Trophoblast cell (in vitro differentiated cells and primary cell): ENCODE measurements around the gene NFE2L2.
A peak's percentile ranks its signal among the peaks of the same experiment; 100 is the strongest.

ENCODE experiments used
- DNase-seq, 2 donors: peaks; one replicate each; pipeline ENCODE4 v3.0.0-alpha.2; 2016
- H2AFZ ChIP-seq: 2 replicates; pipeline ENCODE4 v1.6.1; 2013; ENCODE audit warnings: low read length, moderate library complexity, mild to moderate bottlenecking; ENCODE audit not compliant: insufficient read depth, poor library complexity
- H2AK5ac ChIP-seq: 2 replicates; pipeline ENCODE4 v1.6.1; 2013; ENCODE audit warnings: mild to moderate bottlenecking, low read length
- H2BK120ac ChIP-seq: 2 replicates; pipeline ENCODE4 v1.6.1; 2013; ENCODE audit warnings: low read length, mild to moderate bottlenecking, moderate library complexity; ENCODE audit not compliant: insufficient read depth, poor library complexity
- H2BK12ac ChIP-seq: 2 replicates; pipeline ENCODE4 v1.6.1; 2013; ENCODE audit warnings: mild to moderate bottlenecking, low read length, moderate library complexity
- H2BK5ac ChIP-seq: 2 replicates; pipeline ENCODE4 v1.6.1; 2013; ENCODE audit warnings: low read length, low read depth, moderate library complexity, mild to moderate bottlenecking; ENCODE audit not compliant: poor library complexity
- H3K14ac ChIP-seq: 2 replicates; pipeline ENCODE4 v1.6.1; 2013; ENCODE audit warnings: mild to moderate bottlenecking, low read length
- H3K18ac ChIP-seq: 2 replicates; pipeline ENCODE4 v1.6.1; 2013; ENCODE audit warnings: mild to moderate bottlenecking, low read length
- H3K23ac ChIP-seq: 2 replicates; pipeline ENCODE4 v1.6.1; 2013; ENCODE audit warnings: low read length
- H3K27ac ChIP-seq: 2 replicates; pipeline ENCODE4 v1.5.1; 2013; ENCODE audit warnings: low read depth, mild to moderate bottlenecking, inconsistent platforms, low read length, moderate library complexity
- H3K27me3 ChIP-seq: 2 replicates; pipeline ENCODE4 v1.6.1; 2013; ENCODE audit warnings: inconsistent platforms, mild to moderate bottlenecking, low read length, moderate library complexity; ENCODE audit not compliant: insufficient read depth
- H3K36me3 ChIP-seq, 2 experiments: 1 replicate in 1 of 2; 2 replicates in 1 of 2; pipeline ENCODE4 v1.6.1; 2013; ENCODE audit warnings: low read length in 2 of 2, mild to moderate bottlenecking in 2 of 2, moderate library complexity in 1 of 2; ENCODE audit not compliant: insufficient read depth in 2 of 2, control insufficient read depth in 1 of 2
- H3K4ac ChIP-seq: 2 replicates; pipeline ENCODE4 v1.6.1; 2013; ENCODE audit warnings: low read depth, mild to moderate bottlenecking, low read length, moderate library complexity
- H3K4me1 ChIP-seq, 2 experiments: 1 replicate in 1 of 2; 2 replicates in 1 of 2; pipeline ENCODE4 v1.6.1; 2013; ENCODE audit warnings: low read length in 2 of 2, mild to moderate bottlenecking in 2 of 2, moderate library complexity in 1 of 2; ENCODE audit not compliant: insufficient read depth in 2 of 2, control insufficient read depth in 1 of 2
- H3K4me2 ChIP-seq: 2 replicates; pipeline ENCODE4 v1.6.1; 2013; ENCODE audit warnings: inconsistent platforms, mild to moderate bottlenecking, low read length, moderate library complexity
- H3K4me3 ChIP-seq: 2 replicates; pipeline ENCODE4 v1.5.1; 2013; ENCODE audit warnings: mild to moderate bottlenecking, low read depth, low read length, inconsistent platforms
- H3K79me1 ChIP-seq: one replicate; pipeline ENCODE4 v1.6.1; 2013; ENCODE audit warnings: low read length
- H3K79me2 ChIP-seq: 2 replicates; pipeline ENCODE4 v1.6.1; 2013; ENCODE audit warnings: low read length, mild to moderate bottlenecking; ENCODE audit not compliant: control insufficient read depth, insufficient read depth, poor library complexity
- H3K9ac ChIP-seq: 2 replicates; pipeline ENCODE4 v1.6.1; 2013; ENCODE audit warnings: mild to moderate bottlenecking, low read length
- H3K9me3 ChIP-seq: 2 replicates; pipeline ENCODE4 v1.6.1; 2013; ENCODE audit warnings: low read depth, mild to moderate bottlenecking, control low read depth, inconsistent platforms, low read length; ENCODE audit not compliant: insufficient read depth
- H4K12ac ChIP-seq: 2 replicates; pipeline ENCODE4 v1.6.1; 2013; ENCODE audit warnings: low read depth, mild to moderate bottlenecking, low read length, moderate library complexity
- H4K8ac ChIP-seq: 2 replicates; pipeline ENCODE4 v1.6.1; 2013; ENCODE audit warnings: low read depth, mild to moderate bottlenecking, low read length, moderate library complexity
- H4K91ac ChIP-seq: one replicate; pipeline ENCODE4 v1.6.1; 2013; ENCODE audit warnings: low read depth, mild to moderate bottlenecking, low read length, moderate library complexity
- WGBS: extraction: QIAGEN DNeasy Blood & Tissue Kit; methylation state at CpG from one replicate; pipeline ENCODE4 v1.1.7; 2013; ENCODE audit warnings: missing lambda C conversion rate; ENCODE audit not compliant: insufficient read length, insufficient coverage; ENCODE audit errors: extremely low coverage; 5-methylcytosine and 5-hydroxymethylcytosine counted together

NFE2L2 gene

DNA sequence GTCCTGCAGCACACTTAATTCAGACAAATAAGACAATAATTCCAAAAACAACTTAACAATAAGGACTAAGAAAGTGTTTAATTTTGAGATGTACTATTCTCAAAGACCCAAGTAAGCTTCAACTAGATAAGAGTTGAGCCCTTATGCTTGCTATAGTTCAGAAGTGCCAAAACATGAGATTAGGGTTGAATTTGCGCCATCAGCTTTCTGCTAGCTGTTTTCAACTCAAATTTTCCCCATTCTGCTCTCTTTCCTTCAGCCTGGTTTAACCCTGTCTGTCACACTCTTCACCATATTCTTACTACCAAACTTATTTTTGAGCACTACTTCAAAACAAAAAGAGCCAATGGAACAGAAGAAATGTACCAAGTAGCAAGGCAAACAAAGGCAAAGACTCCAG lies 4.1 kb downstream of the NFE2L2 start:
- Histone ChIP-seq H3K27ac (no peak overlapping the region), H2BK120ac (no peak overlapping the region), H3K79me2 (peaks cover 19% of the 10 kb centered on the region), H2AFZ (no peak overlapping the region), H4K91ac (no peak overlapping the region), H3K4me3 (no peak overlapping the region), H4K8ac (no peak overlapping the region), H3K36me3 (no peaks in the 10 kb centered on the region), H3K4me2 (peak overlapping the region; percentile 30), H2AK5ac (no peak overlapping the region), H3K9ac (no peak overlapping the region), H3K18ac (no peak overlapping the region), H3K27me3 (no peaks in the 10 kb centered on the region), H3K23ac (no peak overlapping the region), H2BK12ac (no peak overlapping the region), H3K9me3 (no peaks in the 10 kb centered on the region), H3K4me1 (peaks cover 9 to 10% of the 10 kb centered on the region in 2 experiments), H3K14ac (no peak overlapping the region), H3K4ac (peak overlapping the region; percentile 91), H4K12ac (no peak overlapping the region), H2BK5ac (no peak overlapping the region), H3K79me1 (peaks cover 17% of the 10 kb centered on the region)
- DNase-seq: no peak
- WGBS: no CpG with 5 or more reads among the region's 1 CpG

DNA sequence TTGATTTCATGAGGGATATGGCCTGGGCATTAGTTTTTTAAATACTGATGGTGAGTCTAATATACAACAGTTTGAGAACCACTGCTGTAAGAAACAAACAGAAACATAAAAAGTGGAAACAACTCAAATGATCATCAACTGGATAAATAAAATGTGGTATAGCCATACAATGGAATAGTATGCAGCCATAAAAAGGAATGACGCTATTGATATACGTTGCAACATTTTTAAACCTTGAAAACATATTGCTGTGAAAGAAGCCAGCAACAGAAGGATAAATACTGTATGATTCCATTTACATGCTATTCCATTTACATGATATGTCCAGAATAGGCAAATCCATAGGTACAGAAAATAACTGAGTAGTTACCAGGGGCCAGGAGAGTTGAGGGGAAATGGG lies 6.5 kb downstream of the NFE2L2 start:
- Histone ChIP-seq H3K79me1 (no peaks in the 10 kb centered on the region), H3K4me1 (peaks cover 14 to 15% of the 10 kb centered on the region in 2 experiments), H3K4me2 (no peak overlapping the region), H2AK5ac (no peak overlapping the region), H3K36me3 (no peaks in the 10 kb centered on the region), H4K8ac (no peak overlapping the region), H4K91ac (no peak overlapping the region), H3K23ac (no peak overlapping the region), H3K27ac (no peak overlapping the region), H2AFZ (no peak overlapping the region), H3K79me2 (peaks cover 13% of the 10 kb centered on the region), H2BK5ac (no peak overlapping the region), H2BK120ac (no peak overlapping the region), H3K9me3 (no peaks in the 10 kb centered on the region), H4K12ac (no peak overlapping the region), H3K4me3 (no peak overlapping the region), H3K4ac (peak overlapping the region; percentile 97), H2BK12ac (no peak overlapping the region), H3K18ac (no peak overlapping the region), H3K27me3 (no peaks in the 10 kb centered on the region), H3K14ac (no peak overlapping the region), H3K9ac (no peak overlapping the region)
- DNase-seq: no peak
- no CpG with 5 or more reads among the region's 2 CpGs for WGBS

DNA sequence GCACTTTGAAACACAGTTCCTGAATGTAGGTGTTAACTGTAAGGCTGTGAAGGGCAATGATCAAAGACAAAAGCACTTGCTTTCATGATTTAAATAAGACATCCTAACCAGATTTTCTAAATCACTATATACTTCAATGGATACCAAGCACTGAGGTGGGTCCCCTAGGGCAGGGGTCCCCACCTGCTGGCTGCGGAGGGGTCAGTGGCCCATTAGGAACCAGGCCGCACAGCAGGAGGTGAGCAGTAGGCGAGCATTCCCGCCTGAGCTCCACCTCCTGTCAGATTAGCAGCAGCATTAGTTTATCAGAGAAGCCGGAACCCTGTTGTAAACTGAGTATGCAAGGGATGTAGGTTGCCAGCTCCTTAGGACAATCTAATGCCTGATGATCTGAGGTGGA lies 7.1 kb downstream of the NFE2L2 start:
- H3K4ac ChIP-seq: peak overlapping the region; percentile 97
- H3K4me3 ChIP-seq: no peak overlapping the region
- no peak overlapping the region for H4K8ac ChIP-seq
- H2BK120ac ChIP-seq: no peak overlapping the region
- no peak overlapping the region for H3K4me2 ChIP-seq
- H3K36me3 ChIP-seq: no peaks in the 10 kb centered on the region
- peaks cover 15% of the 10 kb centered on the region for H3K79me2 ChIP-seq
- no peak overlapping the region for H3K27ac ChIP-seq
- no peak overlapping the region for H2BK5ac ChIP-seq
- no peak overlapping the region for H2AFZ ChIP-seq
- no peaks in the 10 kb centered on the region for H3K9me3 ChIP-seq
- no peaks in the 10 kb centered on the region for H3K27me3 ChIP-seq
- no peak overlapping the region for H2BK12ac ChIP-seq
- no peak overlapping the region for H4K91ac ChIP-seq
- peaks cover 14 to 20% of the 10 kb centered on the region in 2 experiments for H3K4me1 ChIP-seq
- no peak for DNase-seq
- H3K18ac ChIP-seq: no peak overlapping the region
- H2AK5ac ChIP-seq: no peak overlapping the region
- H4K12ac ChIP-seq: no peak overlapping the region
- H3K9ac ChIP-seq: no peak overlapping the region
- H3K23ac ChIP-seq: no peak overlapping the region
- no peaks in the 10 kb centered on the region for H3K79me1 ChIP-seq
- H3K14ac ChIP-seq: no peak overlapping the region
- WGBS: no CpG with 5 or more reads among the region's 5 CpGs

DNA sequence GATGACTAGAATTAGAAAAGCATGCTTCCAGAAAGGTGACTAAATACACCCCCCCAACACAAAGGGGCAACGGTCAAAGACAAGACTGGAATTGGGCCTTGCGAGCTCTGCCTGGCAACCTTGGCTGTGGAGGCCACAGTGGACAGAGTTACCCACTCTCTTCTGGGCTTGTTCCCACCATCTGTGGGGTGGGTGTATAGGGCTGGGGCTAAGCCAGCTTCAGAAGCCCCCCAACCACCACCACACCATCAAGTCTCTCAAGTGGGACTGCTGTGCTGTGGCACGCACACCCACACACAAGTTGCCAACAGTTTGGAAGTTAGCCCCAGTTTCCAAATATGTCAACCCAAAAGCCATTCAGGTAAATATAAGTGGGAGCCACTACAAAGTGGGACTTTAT lies 7.8 kb downstream of the NFE2L2 start:
- H3K4me3 ChIP-seq: no peak overlapping the region
- no CpG with 5 or more reads among the region's 3 CpGs for WGBS

More for the DNA sequence above, 7.8 kb downstream of the NFE2L2 start:
- H2AFZ ChIP-seq: no peak overlapping the region
- H2BK5ac ChIP-seq: no peak overlapping the region
- no peak overlapping the region for H2AK5ac ChIP-seq
- no peaks in the 10 kb centered on the region for H3K79me1 ChIP-seq
- H3K23ac ChIP-seq: no peak overlapping the region
- no peak overlapping the region for H3K9ac ChIP-seq
- no peak overlapping the region for H4K12ac ChIP-seq
- H3K9me3 ChIP-seq: no peaks in the 10 kb centered on the region
- no peak overlapping the region for H2BK12ac ChIP-seq
- H4K91ac ChIP-seq: no peak overlapping the region
- no peak overlapping the region for H4K8ac ChIP-seq
- H3K18ac ChIP-seq: no peak overlapping the region
- no peaks in the 10 kb centered on the region for H3K27me3 ChIP-seq
- H3K4me1 ChIP-seq: peaks cover 14 to 21% of the 10 kb centered on the region in 2 experiments
- H3K4me2 ChIP-seq: no peak overlapping the region
- H3K4ac ChIP-seq: peak overlapping the region; percentile 35
- H3K79me2 ChIP-seq: peaks cover 15% of the 10 kb centered on the region
- DNase-seq: no peak
- no peak overlapping the region for H3K14ac ChIP-seq
- H3K27ac ChIP-seq: no peak overlapping the region
- H3K36me3 ChIP-seq: no peaks in the 10 kb centered on the region
- no peak overlapping the region for H2BK120ac ChIP-seq
